Esophagus squamous epithelium (tissue), 4 donors: ENCODE data around the gene TAL1.

Experiments used
- POLR2A ChIP-seq, 4 donors: fragments of 450-650 bp; IDR thresholded peaks; one replicate each; pipeline ENCODE4 v1.6.1; 2017; ENCODE audit warnings: antibody characterized with exemption in 4 of 4, mild to moderate bottlenecking in 4 of 4, moderate library complexity in 3 of 4
- TF ChIP-seq, protein P1 (sequence below), 6 experiments: fragments of 450-650 bp in 4 of 6; fragments of 200-600 bp in 2 of 6; sonication (generic) in 2 of 6; IDR thresholded peaks; one replicate each; pipeline ENCODE4 v1.5.1; 2016 to 2019; ENCODE audit warnings: antibody characterized with exemption in 6 of 6, mild to moderate bottlenecking in 4 of 6, moderate library complexity in 4 of 6

DNA sequence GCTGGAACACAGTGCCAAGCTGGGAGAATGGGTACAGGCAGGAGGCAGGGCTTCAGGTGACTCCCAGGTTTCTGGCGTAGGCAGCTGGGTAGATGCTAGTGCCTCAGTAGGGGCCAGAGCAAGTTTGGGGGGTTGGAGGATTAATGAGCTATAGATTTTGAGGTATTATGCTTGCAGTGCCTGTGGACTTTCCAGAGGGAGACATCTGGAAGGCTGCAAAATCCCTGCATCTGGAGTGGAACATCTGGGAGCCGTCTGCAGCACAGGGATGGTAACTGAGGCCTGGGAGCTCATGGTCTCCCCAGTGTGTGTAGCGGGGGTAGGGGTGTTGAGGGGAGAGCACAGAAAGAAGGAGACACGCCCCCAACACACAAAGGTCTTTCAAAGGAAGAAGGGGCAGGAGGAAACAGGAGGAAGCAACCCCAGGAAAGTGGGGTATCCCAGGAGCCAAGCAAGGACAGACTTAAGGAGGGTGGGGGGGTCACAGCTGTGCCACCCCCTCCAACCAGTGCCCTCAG, 40.0 kb downstream of the TAL1 start:
- TF ChIP-seq POLR2A (IDR thresholded peaks at IDR 0.05): no peak
- TF ChIP-seq, protein P1, sequence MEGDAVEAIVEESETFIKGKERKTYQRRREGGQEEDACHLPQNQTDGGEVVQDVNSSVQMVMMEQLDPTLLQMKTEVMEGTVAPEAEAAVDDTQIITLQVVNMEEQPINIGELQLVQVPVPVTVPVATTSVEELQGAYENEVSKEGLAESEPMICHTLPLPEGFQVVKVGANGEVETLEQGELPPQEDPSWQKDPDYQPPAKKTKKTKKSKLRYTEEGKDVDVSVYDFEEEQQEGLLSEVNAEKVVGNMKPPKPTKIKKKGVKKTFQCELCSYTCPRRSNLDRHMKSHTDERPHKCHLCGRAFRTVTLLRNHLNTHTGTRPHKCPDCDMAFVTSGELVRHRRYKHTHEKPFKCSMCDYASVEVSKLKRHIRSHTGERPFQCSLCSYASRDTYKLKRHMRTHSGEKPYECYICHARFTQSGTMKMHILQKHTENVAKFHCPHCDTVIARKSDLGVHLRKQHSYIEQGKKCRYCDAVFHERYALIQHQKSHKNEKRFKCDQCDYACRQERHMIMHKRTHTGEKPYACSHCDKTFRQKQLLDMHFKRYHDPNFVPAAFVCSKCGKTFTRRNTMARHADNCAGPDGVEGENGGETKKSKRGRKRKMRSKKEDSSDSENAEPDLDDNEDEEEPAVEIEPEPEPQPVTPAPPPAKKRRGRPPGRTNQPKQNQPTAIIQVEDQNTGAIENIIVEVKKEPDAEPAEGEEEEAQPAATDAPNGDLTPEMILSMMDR (IDR thresholded peaks at IDR 0.05): no peak
